ENCODE data around the gene NELL1. TPM values are rescaled to one million over a fixed set of nuclear protein-coding genes. Genes with fewer than 3 reads are reported as not detected.

Gene NELL1
- 0.31 TPM for total RNA-seq
- polyA plus RNA-seq (ENCODE audit: insufficient read depth, low read depth, low replicate concordance), result 14.8 TPM
- long read RNA-seq, donor 1, result 0 reads
- long read RNA-seq, donor 2, partial matches to known transcripts, result 0 of 1 reads
- long read RNA-seq, donor 2, other reads (novel, unspliced or antisense), result 0 of 1 reads
- long read RNA-seq, donor 3, partial matches to known transcripts, result 0 of 1 reads
- long read RNA-seq, donor 3, other reads (novel, unspliced or antisense), result 0 of 1 reads
- long read RNA-seq, donor 4, partial matches to known transcripts, result 0 of 1 reads
- long read RNA-seq, donor 4, other reads (novel, unspliced or antisense), result 0 of 1 reads
- long read RNA-seq, donor 5, result 0 reads
- long read RNA-seq, donor 6, partial matches to known transcripts, result 0 of 1 reads
- long read RNA-seq, donor 6, other reads (novel, unspliced or antisense), result 0 of 1 reads
- long read RNA-seq, donor 7, result 0 reads
- long read RNA-seq, donor 8, result 0 reads
- long read RNA-seq, donor 9, result 0 reads
- long read RNA-seq, donor 10, result 0 reads

GRCh38 chr11:20668844-20669819, at the start of gene NELL1:
Gene NELL1 (plus strand): TSS chr11:20669586.
- intact Hi-C loops (cut with DNase I), result no loop called here
- TF ChIP-seq CTCF (IDR thresholded peaks at IDR 0.05; ENCODE audit: borderline replicate concordance, extremely low read depth, insufficient read depth), result no peak
- no peak within 1 kb of the TSS for H3K27ac ChIP-seq (ENCODE audit: low read depth in 2 of 2, low read length in 2 of 2)
- FAIRE-seq, result no peak
- peaks cover 23% of the 10 kb centered on the region for H3K27me3 ChIP-seq (ENCODE audit: control insufficient read depth, insufficient read depth, low read length)
- peak; percentile 39 to 65 (median 54) for DNase-seq
- H3K36me3 ChIP-seq (ENCODE audit: control insufficient read depth in 2 of 3, insufficient read depth in 3 of 3, low read length in 3 of 3), result no peaks in the 10 kb centered on the region
- H3K4me1 ChIP-seq (ENCODE audit: control insufficient read depth in 2 of 3, insufficient read depth in 2 of 3, low read depth in 1 of 3, low read length in 3 of 3), result peaks cover 0 to 6% (median 0%) of the 10 kb centered on the region in 3 donors
- peak within 1 kb of the TSS; percentile 20 to 62 (median 61) for H3K4me3 ChIP-seq (ENCODE audit: low read length in 3 of 3)
- peak within 1 kb of the TSS in 1 of 3 donors; percentile 53 for H3K9ac ChIP-seq (ENCODE audit: low read length in 3 of 3)
- H3K9me3 ChIP-seq (ENCODE audit: control insufficient read depth in 2 of 3, insufficient read depth in 1 of 3, low read length in 3 of 3), result no peaks in the 10 kb centered on the region

- Histone ChIP-seq H3K9ac (ENCODE audit: low read length in 3 of 3) (no peak overlapping the region), H3K4me3 (ENCODE audit: low read length in 3 of 3) (no peak overlapping the region), H3K27ac (ENCODE audit: low read depth in 2 of 2, low read length in 2 of 2) (no peak overlapping the region), H3K27me3 (ENCODE audit: control insufficient read depth, insufficient read depth, low read length) (no peaks in the 10 kb centered on the region), H3K4me1 (ENCODE audit: control insufficient read depth in 2 of 3, insufficient read depth in 2 of 3, low read depth in 1 of 3, low read length in 3 of 3) (no peaks in the 10 kb centered on the region), H3K36me3 (ENCODE audit: control insufficient read depth in 2 of 3, insufficient read depth in 3 of 3, low read length in 3 of 3) (no peaks in the 10 kb centered on the region), H3K9me3 (ENCODE audit: control insufficient read depth in 2 of 3, insufficient read depth in 1 of 3, low read length in 3 of 3) (no peaks in the 10 kb centered on the region)
- no peak for DNase-seq
- no peak for FAIRE-seq
- intact Hi-C loops (cut with DNase I), result no loop called here
- no peak for TF ChIP-seq CTCF (IDR thresholded peaks at IDR 0.05; ENCODE audit: borderline replicate concordance, extremely low read depth, insufficient read depth)
Observed at GRCh38 chr11:20620988-20621387, 48.4 kb upstream of the NELL1 start.

GRCh38 chr11:20621679-20622078, 47.7 kb upstream of the NELL1 start:
- no peak for DNase-seq
- H3K9ac ChIP-seq (ENCODE audit: low read length in 3 of 3), result no peak overlapping the region
- H3K27ac ChIP-seq (ENCODE audit: low read depth in 2 of 2, low read length in 2 of 2), result no peak overlapping the region
- H3K4me1 ChIP-seq (ENCODE audit: control insufficient read depth in 2 of 3, insufficient read depth in 2 of 3, low read depth in 1 of 3, low read length in 3 of 3), result no peaks in the 10 kb centered on the region
- no peak for FAIRE-seq
- no peaks in the 10 kb centered on the region for H3K27me3 ChIP-seq (ENCODE audit: control insufficient read depth, insufficient read depth, low read length)
- no peak overlapping the region for H3K4me3 ChIP-seq (ENCODE audit: low read length in 3 of 3)
- TF ChIP-seq CTCF (IDR thresholded peaks at IDR 0.05; ENCODE audit: borderline replicate concordance, extremely low read depth, insufficient read depth), result no peak
- H3K9me3 ChIP-seq (ENCODE audit: control insufficient read depth in 2 of 3, insufficient read depth in 1 of 3, low read length in 3 of 3), result no peaks in the 10 kb centered on the region
- H3K36me3 ChIP-seq (ENCODE audit: control insufficient read depth in 2 of 3, insufficient read depth in 3 of 3, low read length in 3 of 3), result no peaks in the 10 kb centered on the region
- intact Hi-C loops (cut with DNase I), result no loop called here

Data from kidney (tissue), 22 donors.